Caco-2 (cell line): Measurements from ENCODE around the gene OR1J2. TPM values are rescaled to one million over a fixed set of nuclear protein-coding genes. Genes with fewer than 3 reads are reported as not detected.

Source experiments
- BruUV-seq: library from RNA; stranded (reverse); fragments of 400-500 nt; replicated peaks from 2 replicates; lab custom pipeline; 2021; lab: Mats Ljungman, UMichigan
- CTCF ChIA-PET: fragments of 300-600 bp; sonication (Branson Sonifier 250); formaldehyde crosslinking; loops from one replicate; lab custom pipeline; 2022; ENCODE audit warnings: antibody characterized with exemption; lab: Charles Lee
- POLR2A ChIA-PET: fragments of 300-600 bp; sonication (Branson Sonifier 250); formaldehyde crosslinking; loops from one replicate; lab custom pipeline; 2022; ENCODE audit warnings: antibody characterized with exemption; lab: Charles Lee
- DNase-seq, 2 experiments: peaks; one replicate each; pipeline versions ENCODE4 v3.0.0 to v3.0.0-alpha.2; 2020 to 2022
- H3K27me3 ChIP-seq: replicated peaks from 2 replicates; pipeline ENCODE4 v1.6.0; 2011; ENCODE audit warnings: low read length; ENCODE audit not compliant: control insufficient read depth, insufficient read depth
- H3K36me3 ChIP-seq: 2 replicates; pipeline ENCODE4 v1.5.1; 2011; ENCODE audit warnings: low read length; ENCODE audit not compliant: control insufficient read depth, insufficient read depth
- H3K4me1 ChIP-seq: fragments of 250-450 bp; sonication (Bioruptor Pico); 2 replicates; pipeline ENCODE4 v1.5.1; 2020; ENCODE audit warnings: mild to moderate bottlenecking
- H3K4me3 ChIP-seq: 2 replicates; pipeline ENCODE4 v1.5.1; 2011; ENCODE audit warnings: low read depth, mild to moderate bottlenecking, control low read depth, low read length
- H3K9me3 ChIP-seq: fragments of 250-450 bp; sonication (Bioruptor Pico); 2 replicates; pipeline ENCODE4 v1.5.1; 2020; ENCODE audit warnings: mild to moderate bottlenecking, moderate library complexity
- H3K27ac Mint-ChIP-seq: one replicate; pipeline ENCODE4 v1.8.0; 2022; ENCODE audit warnings: mixed read lengths; ENCODE audit not compliant: unreplicated experiment
- H3K27me3 Mint-ChIP-seq: one replicate; pipeline ENCODE4 v1.8.0; 2022; ENCODE audit warnings: mixed read lengths; ENCODE audit not compliant: insufficient read depth, unreplicated experiment
- H3K36me3 Mint-ChIP-seq: one replicate; pipeline ENCODE4 v1.8.0; 2022; ENCODE audit warnings: mild to moderate bottlenecking, mixed read lengths; ENCODE audit not compliant: insufficient read depth, unreplicated experiment
- H3K4me1 Mint-ChIP-seq: one replicate; pipeline ENCODE4 v1.8.0; 2022; ENCODE audit warnings: low read depth, mixed read lengths; ENCODE audit not compliant: unreplicated experiment
- H3K4me3 Mint-ChIP-seq: one replicate; pipeline ENCODE4 v1.8.0; 2022; ENCODE audit warnings: mild to moderate bottlenecking, moderate library complexity, mixed read lengths; ENCODE audit not compliant: unreplicated experiment
- H3K9me3 Mint-ChIP-seq: one replicate; pipeline ENCODE4 v1.8.0; 2022; ENCODE audit warnings: mixed read lengths; ENCODE audit not compliant: unreplicated experiment
- CTCF ChIP-seq, 2 experiments: fragments of 200-600 bp in 1 of 2; IDR thresholded peaks; 1 replicate in 1 of 2; 2 replicates in 1 of 2; pipeline versions ENCODE4 v1.5.1 to v1.8.0; 2011 to 2022; ENCODE audit warnings: antibody characterized with exemption in 1 of 2, control low read depth in 1 of 2, inconsistent platforms in 1 of 2, low read depth in 1 of 2, low read length in 1 of 2, mild to moderate bottlenecking in 1 of 2, moderate library complexity in 1 of 2; ENCODE audit not compliant: insufficient read depth in 1 of 2, severe bottlenecking in 1 of 2, unreplicated experiment in 1 of 2
- intact Hi-C: fragments of 100-400 bp; cut with micrococcal nuclease; formaldehyde crosslinking; loops from one replicate; pipeline ENCODE4 v1.10.0; 2022; ENCODE audit not compliant: unreplicated experiment
- total RNA-seq: library from RNA; stranded (reverse); gene quantifications from 2 replicates; pipeline ENCODE4 v1.2.3, GENCODE V29; 2022

Gene OR1J2
- total RNA-seq, 1 experiment from 2014 or later = not detected

DNA sequence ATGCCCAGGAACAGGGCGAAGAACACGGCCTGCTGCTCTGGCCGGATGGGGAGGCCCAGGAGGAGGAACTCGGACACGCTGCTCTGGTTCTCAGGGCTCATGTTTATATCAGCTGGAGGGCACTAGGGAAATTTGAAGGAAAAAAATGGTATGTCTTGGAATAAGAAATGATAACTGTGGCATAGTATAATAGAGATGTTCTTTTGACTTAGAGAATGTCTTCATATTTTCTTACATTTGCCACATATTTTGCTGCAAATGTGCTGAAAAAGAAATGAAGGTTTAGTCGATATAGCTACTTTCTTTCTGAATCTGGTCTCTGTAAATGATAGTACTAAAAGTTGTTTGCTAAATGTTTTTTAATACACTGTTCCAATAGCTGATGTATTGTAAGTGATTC is 32.8 kb upstream of the OR1J2 start, which contains the start of gene OR1J1:
Gene OR1J1 (minus strand): TSS at position 101 of the 400 bp plus-strand sequence. CDS start 0 bp downstream, at position 101.
- Histone ChIP-seq H3K36me3 (no peaks in the 10 kb centered on the region), H3K27me3 (no peaks in the 10 kb centered on the region), H3K4me3 (no peak within 1 kb of the TSS), H3K9me3 (no peaks in the 10 kb centered on the region), H3K4me1 (no peaks in the 10 kb centered on the region)
- H3K9me3 Mint-ChIP-seq = no peaks in the 10 kb centered on the region
- peaks cover 30% of the 10 kb centered on the region for H3K27me3 Mint-ChIP-seq
- H3K27ac Mint-ChIP-seq = no peak within 1 kb of the TSS
- no peak within 1 kb of the TSS for H3K4me3 Mint-ChIP-seq
- ChIA-PET CTCF (no interaction called here), POLR2A (no interaction called here)
- intact Hi-C loops = no loop called here
- no peak for DNase-seq
- no TSS peak for BruUV-seq
- no peaks in the 10 kb centered on the region for H3K4me1 Mint-ChIP-seq
- TF ChIP-seq CTCF (IDR thresholded peaks at IDR 0.05; ENCODE audit: insufficient read depth in 1 of 2, low read depth in 1 of 2, low read length in 1 of 2, severe bottlenecking in 1 of 2, unreplicated experiment in 1 of 2) = no peak
- no peaks in the 10 kb centered on the region for H3K36me3 Mint-ChIP-seq

GRCh38 chr9:122479062-122479461 is 31.5 kb upstream of the OR1J2 start:
- BruUV-seq = no TSS peak
- no peaks in the 10 kb centered on the region for H3K27me3 ChIP-seq
- no peak for DNase-seq
- intact Hi-C loops = no loop called here
- H3K9me3 ChIP-seq = no peaks in the 10 kb centered on the region
- Mint-ChIP-seq H3K4me1 (no peaks in the 10 kb centered on the region), H3K9me3 (no peaks in the 10 kb centered on the region), H3K27me3 (peaks cover 30% of the 10 kb centered on the region), H3K36me3 (no peaks in the 10 kb centered on the region), H3K27ac (no peak overlapping the region), H3K4me3 (no peak overlapping the region)
- ChIA-PET CTCF (no interaction called here), POLR2A (no interaction called here)
- no peaks in the 10 kb centered on the region for H3K36me3 ChIP-seq
- no peaks in the 10 kb centered on the region for H3K4me1 ChIP-seq
- TF ChIP-seq CTCF (IDR thresholded peaks at IDR 0.05; ENCODE audit: insufficient read depth in 1 of 2, low read depth in 1 of 2, low read length in 1 of 2, severe bottlenecking in 1 of 2, unreplicated experiment in 1 of 2) = no peak
- no peak overlapping the region for H3K4me3 ChIP-seq

DNA sequence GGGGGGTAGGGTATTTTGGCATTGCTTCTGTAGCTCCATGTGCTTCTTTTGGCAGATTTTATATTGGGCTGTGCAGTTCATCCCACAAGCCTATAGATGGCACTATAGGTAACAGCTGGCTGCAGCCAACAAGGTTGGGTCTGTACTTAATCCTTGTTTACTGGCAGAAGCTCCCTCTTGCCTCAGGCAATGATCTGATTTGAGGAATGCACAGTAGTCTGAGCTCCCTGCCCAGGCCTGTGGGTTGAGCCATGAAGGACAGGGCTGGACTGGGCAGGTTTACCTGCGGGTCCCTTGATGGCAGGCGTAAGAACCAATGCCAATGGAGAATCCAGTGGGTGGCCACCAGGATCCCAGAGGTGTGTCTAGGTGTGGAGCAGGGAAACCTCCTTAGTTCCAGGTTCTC is 11.7 kb upstream of the OR1J2 start:
- H3K9me3 ChIP-seq = peaks cover 3% of the 10 kb centered on the region; the same call in 1 of the 2 replicates
- H3K36me3 ChIP-seq = no peaks in the 10 kb centered on the region
- peak; percentile 54 to 66 for TF ChIP-seq CTCF (IDR thresholded peaks at IDR 0.05; ENCODE audit: insufficient read depth in 1 of 2, low read depth in 1 of 2, low read length in 1 of 2, severe bottlenecking in 1 of 2, unreplicated experiment in 1 of 2)
- intact Hi-C loops = loop anchor here (1.0 to 2.0 kb wide), 2 partner anchors 30 to 311 kb away; no protein-coding TSS in a partner anchor
- ChIA-PET CTCF (interaction anchor here (0.6 to 1.2 kb wide), 11 partner anchors 9 to 400 kb away, joined by 3 to 7 read pairs (median 4); partner anchors contain the start of gene OR1K1), POLR2A (no interaction called here)
- Mint-ChIP-seq H3K36me3 (no peaks in the 10 kb centered on the region), H3K9me3 (no peaks in the 10 kb centered on the region), H3K27me3 (peaks cover 4% of the 10 kb centered on the region), H3K4me1 (no peaks in the 10 kb centered on the region), H3K4me3 (no peak overlapping the region), H3K27ac (no peak overlapping the region)
- no peaks in the 10 kb centered on the region for H3K27me3 ChIP-seq
- no peak overlapping the region for H3K4me3 ChIP-seq
- no TSS peak for BruUV-seq
- peak; percentile 61 to 82 for DNase-seq
- H3K4me1 ChIP-seq = no peaks in the 10 kb centered on the region
